UCSD-AML1 (cell line): ENCODE data around the gene FRAS1.
"Not testable (repeated sequence)": the region's sequence is repeated elsewhere in the genome, so short reads cannot be mapped to it uniquely, and the experiment has no call there.

Experiments used
- DNase-seq: peaks from one replicate; lab custom pipeline; 2025; ENCODE audit not compliant: unreplicated experiment; lab: John Stamatoyannopoulos, UW

FRAS1 gene

GRCh38 chr4:78210694-78211410 is 153.7 kb downstream of the FRAS1 start:
- no peak for DNase-seq

- no peak for DNase-seq
These were observed 156.1 kb downstream of the FRAS1 start for GRCh38 chr4:78213218-78213617.

GRCh38 chr4:78214078-78214477 is 157.0 kb downstream of the FRAS1 start:
- no peak for DNase-seq

GRCh38 chr4:78217557-78217956 is 160.4 kb downstream of the FRAS1 start:
- no peak for DNase-seq

GRCh38 chr4:78218260-78218659 is 161.1 kb downstream of the FRAS1 start:
- DNase-seq, result no peak

- DNase-seq, result no peak
These were observed 162.7 kb downstream of the FRAS1 start for GRCh38 chr4:78219825-78220224.

- DNase-seq, result no peak
These were observed 163.2 kb downstream of the FRAS1 start for GRCh38 chr4:78220283-78220682.

GRCh38 chr4:78222575-78223186 is 165.6 kb downstream of the FRAS1 start:
- DNase-seq, result no peak

- DNase-seq, result no peak
These were observed 168.1 kb downstream of the FRAS1 start for GRCh38 chr4:78225236-78225635.

- DNase-seq, result no peak
These were observed 169.2 kb downstream of the FRAS1 start for GRCh38 chr4:78226279-78226678.

- no peak for DNase-seq
These were observed 170.4 kb downstream of the FRAS1 start for GRCh38 chr4:78227411-78228057.

- DNase-seq, result no peak
These were observed 178.7 kb downstream of the FRAS1 start for GRCh38 chr4:78235800-78236199.

- DNase-seq, result no peak
These were observed 180.2 kb downstream of the FRAS1 start for GRCh38 chr4:78237360-78237759.

- DNase-seq, result no peak
These were observed 184.9 kb downstream of the FRAS1 start for GRCh38 chr4:78242071-78242470.

GRCh38 chr4:78244705-78245485 is 187.8 kb downstream of the FRAS1 start:
- DNase-seq, result no peak

GRCh38 chr4:78247536-78248285 is 190.6 kb downstream of the FRAS1 start:
- no peak for DNase-seq

GRCh38 chr4:78250500-78250899 is 193.4 kb downstream of the FRAS1 start:
- DNase-seq, result no peak

- DNase-seq, result not testable (repeated sequence)
These were observed 195.7 kb downstream of the FRAS1 start for GRCh38 chr4:78252773-78253172.

- no peak for DNase-seq
These were observed 197.8 kb downstream of the FRAS1 start for GRCh38 chr4:78254893-78255292.

- no peak for DNase-seq
These were observed 207.9 kb downstream of the FRAS1 start for GRCh38 chr4:78265006-78265405.

- DNase-seq, result no peak
These were observed 210.7 kb downstream of the FRAS1 start for GRCh38 chr4:78267790-78268189.
